Left lung (tissue), 10 donors: Measurements from ENCODE around the gene WWOX. TPM values are rescaled to one million over a fixed set of nuclear protein-coding genes. Genes with fewer than 3 reads are reported as not detected.

Experiments used
- ATAC-seq: fragments of 200-7000 bp; cut with Tn5 transposase; one replicate; pipeline ENCODE4 v1.9.1; 2020; ENCODE audit warnings: moderate library complexity
- DNase-seq, 4 donors: peaks; one replicate each; pipeline ENCODE4 v3.0.0-alpha.2; 2013 to 2020
- H3K27ac ChIP-seq, 2 donors: fragments of 200-600 bp; sonication (generic) in 1 of 2; one replicate each; pipeline versions ENCODE4 v1.5.0 to v1.8.0; 2020 to 2021
- H3K27me3 ChIP-seq, 2 donors: fragments of 200-600 bp; sonication (generic) in 1 of 2; one replicate each; pipeline versions ENCODE4 v1.5.0 to v1.8.0; 2020 to 2021
- H3K36me3 ChIP-seq, 2 donors: fragments of 200-600 bp; sonication (generic) in 1 of 2; one replicate each; pipeline versions ENCODE4 v1.5.0 to v1.8.0; 2020 to 2021
- H3K4me1 ChIP-seq, 2 donors: fragments of 200-600 bp; one replicate each; pipeline ENCODE4 v1.8.0; 2021
- H3K4me3 ChIP-seq, 2 donors: fragments of 200-600 bp; sonication (generic) in 1 of 2; one replicate each; pipeline versions ENCODE4 v1.5.0 to v1.8.0; 2020 to 2021; ENCODE audit warnings: mild to moderate bottlenecking in 1 of 2
- H3K9me3 ChIP-seq, 2 donors: fragments of 200-600 bp; sonication (generic) in 1 of 2; one replicate each; pipeline versions ENCODE4 v1.5.0 to v1.8.0; 2020 to 2021
- intact Hi-C, 2 donors: fragments of 100-400 bp; cut with DNase I; formaldehyde crosslinking; loops; one replicate each; pipeline versions ENCODE4 v1.11.2 to v1.14.2; 2022
- polyA plus RNA-seq, 6 donors: library from polyadenylated mRNA; unstranded; fragments of 120-200 nt; gene quantifications; one replicate each; pipeline ENCODE4 v1.2.1, GENCODE V29; 2013; ENCODE audit not compliant: insufficient read length in 6 of 6
- total RNA-seq, 2 donors: library from RNA; stranded (reverse); fragmentation: NEBNext Ultra II Directional; extraction: Animal tissue kit (Norgen Biotek cat#: 25700); gene quantifications; one replicate each; pipeline ENCODE4 v1.2.1, GENCODE V29; 2021
- TF ChIP-seq, protein P1 (sequence below), 2 donors: fragments of 200-600 bp; sonication (generic) in 1 of 2; IDR thresholded peaks; one replicate each; pipeline versions ENCODE4 v1.5.0 to v1.8.0; 2021; ENCODE audit warnings: antibody characterized with exemption in 2 of 2
- donor health status: DM: no; HTN: yes; CAD: no.
- donor health status: DM: no; HTN: no; CAD: no.

The WWOX gene
- total and polyA plus RNA-seq, 8 donors: 17.2 to 40.3 (median 30.8) TPM

DNA sequence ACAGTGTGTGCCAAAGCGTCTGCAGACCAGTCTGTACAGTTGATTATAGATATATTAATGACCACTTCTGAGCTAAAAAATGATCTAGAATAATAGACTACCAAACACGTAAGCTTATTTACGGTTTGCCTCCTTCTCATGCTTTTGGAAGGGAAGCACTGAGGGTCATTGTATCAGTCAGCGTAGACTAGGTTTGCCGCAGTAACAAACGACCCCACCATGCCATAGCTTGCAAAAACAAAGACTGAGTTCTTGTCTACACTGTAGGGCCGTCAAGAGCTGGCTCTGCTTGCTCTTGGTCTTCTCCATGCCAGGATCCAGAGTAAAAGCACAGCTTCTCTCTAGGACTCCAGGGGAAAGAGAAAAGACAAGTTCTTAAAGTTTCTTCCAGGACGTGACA lies 820.4 kb downstream of the WWOX start:
- intact Hi-C loops: no loop called here
- no peak for ATAC-seq
- H3K4me1 ChIP-seq: no peaks in the 10 kb centered on the region
- no peaks in the 10 kb centered on the region for H3K36me3 ChIP-seq
- H3K9me3 ChIP-seq: peaks cover 0 to 27% of the 10 kb centered on the region in 2 donors
- no peak overlapping the region for H3K27ac ChIP-seq
- H3K27me3 ChIP-seq: no peaks in the 10 kb centered on the region
- TF ChIP-seq, protein P1, sequence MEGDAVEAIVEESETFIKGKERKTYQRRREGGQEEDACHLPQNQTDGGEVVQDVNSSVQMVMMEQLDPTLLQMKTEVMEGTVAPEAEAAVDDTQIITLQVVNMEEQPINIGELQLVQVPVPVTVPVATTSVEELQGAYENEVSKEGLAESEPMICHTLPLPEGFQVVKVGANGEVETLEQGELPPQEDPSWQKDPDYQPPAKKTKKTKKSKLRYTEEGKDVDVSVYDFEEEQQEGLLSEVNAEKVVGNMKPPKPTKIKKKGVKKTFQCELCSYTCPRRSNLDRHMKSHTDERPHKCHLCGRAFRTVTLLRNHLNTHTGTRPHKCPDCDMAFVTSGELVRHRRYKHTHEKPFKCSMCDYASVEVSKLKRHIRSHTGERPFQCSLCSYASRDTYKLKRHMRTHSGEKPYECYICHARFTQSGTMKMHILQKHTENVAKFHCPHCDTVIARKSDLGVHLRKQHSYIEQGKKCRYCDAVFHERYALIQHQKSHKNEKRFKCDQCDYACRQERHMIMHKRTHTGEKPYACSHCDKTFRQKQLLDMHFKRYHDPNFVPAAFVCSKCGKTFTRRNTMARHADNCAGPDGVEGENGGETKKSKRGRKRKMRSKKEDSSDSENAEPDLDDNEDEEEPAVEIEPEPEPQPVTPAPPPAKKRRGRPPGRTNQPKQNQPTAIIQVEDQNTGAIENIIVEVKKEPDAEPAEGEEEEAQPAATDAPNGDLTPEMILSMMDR (IDR thresholded peaks at IDR 0.05): no peak
- no peak overlapping the region for H3K4me3 ChIP-seq
- DNase-seq: no peak

DNA sequence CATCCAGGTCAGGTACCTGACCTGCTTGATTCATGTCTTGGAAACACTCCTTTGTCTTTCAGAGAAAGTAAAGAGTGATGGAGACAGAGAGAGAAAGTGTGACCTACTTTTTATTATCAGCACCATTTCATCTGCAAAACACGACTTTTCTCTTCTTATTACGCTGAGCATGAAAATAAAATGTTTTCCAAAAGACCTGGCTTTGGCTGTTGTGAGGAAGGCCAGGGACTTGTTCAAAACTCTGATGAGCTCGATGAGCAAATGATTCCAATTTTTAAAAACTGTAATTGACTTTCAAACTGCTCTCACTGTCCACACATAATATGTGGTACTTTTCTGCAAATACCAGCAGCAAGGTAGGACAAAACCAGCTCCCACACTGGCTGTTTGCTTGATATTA lies 821.2 kb downstream of the WWOX start:
- ATAC-seq: no peak
- TF ChIP-seq, protein P1 (IDR thresholded peaks at IDR 0.05): no peak

DNA sequence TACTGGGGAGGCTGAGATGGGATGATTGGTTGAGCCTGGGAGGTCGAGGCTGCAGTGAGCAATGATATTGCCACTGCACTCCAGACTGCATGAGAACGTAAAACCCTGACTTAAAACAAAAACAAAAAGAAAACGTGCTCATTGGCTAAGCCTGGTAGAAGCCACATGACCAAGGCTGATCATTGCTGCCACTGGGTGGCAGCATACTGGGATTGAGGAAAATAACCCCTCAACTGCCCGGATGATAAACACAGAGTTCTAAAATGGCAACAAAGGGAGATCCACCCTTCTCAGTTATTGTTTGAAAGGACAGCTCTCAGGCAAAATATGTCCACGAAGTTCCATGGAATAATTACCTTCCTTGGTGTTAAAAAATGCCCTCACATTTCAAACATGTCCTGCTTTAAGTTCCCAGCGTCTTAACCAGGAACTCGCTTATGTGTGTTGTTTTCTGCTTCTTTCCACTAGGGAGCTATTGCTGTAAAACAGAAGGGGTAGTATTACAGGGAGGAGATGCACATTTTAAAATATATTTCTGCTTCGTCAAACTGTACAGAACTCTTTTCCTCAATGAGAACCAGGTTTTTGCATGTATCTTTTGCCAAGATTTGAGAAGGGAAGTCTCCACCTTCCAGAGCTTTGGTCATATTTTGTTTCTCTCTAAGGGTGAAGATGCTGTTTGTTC lies 825.8 kb downstream of the WWOX start:
- ATAC-seq: peak; percentile 74
- H3K36me3 ChIP-seq: no peaks in the 10 kb centered on the region
- H3K4me1 ChIP-seq: no peaks in the 10 kb centered on the region
- TF ChIP-seq, protein P1 (IDR thresholded peaks at IDR 0.05): peak; percentile 37 to 51
- no peak for DNase-seq
- intact Hi-C loops: no loop called here
- peaks cover 0 to 27% of the 10 kb centered on the region in 2 donors for H3K9me3 ChIP-seq
- H3K27me3 ChIP-seq: no peaks in the 10 kb centered on the region
- no peak overlapping the region for H3K27ac ChIP-seq
- H3K4me3 ChIP-seq: no peak overlapping the region

More for the DNA sequence above, 821.2 kb downstream of the WWOX start:
- Histone ChIP-seq H3K27ac (no peak overlapping the region), H3K36me3 (no peaks in the 10 kb centered on the region), H3K4me3 (no peak overlapping the region), H3K4me1 (no peaks in the 10 kb centered on the region), H3K27me3 (no peaks in the 10 kb centered on the region), H3K9me3 (peaks cover 0 to 27% of the 10 kb centered on the region in 2 donors)
- intact Hi-C loops: no loop called here
- no peak for DNase-seq

DNA sequence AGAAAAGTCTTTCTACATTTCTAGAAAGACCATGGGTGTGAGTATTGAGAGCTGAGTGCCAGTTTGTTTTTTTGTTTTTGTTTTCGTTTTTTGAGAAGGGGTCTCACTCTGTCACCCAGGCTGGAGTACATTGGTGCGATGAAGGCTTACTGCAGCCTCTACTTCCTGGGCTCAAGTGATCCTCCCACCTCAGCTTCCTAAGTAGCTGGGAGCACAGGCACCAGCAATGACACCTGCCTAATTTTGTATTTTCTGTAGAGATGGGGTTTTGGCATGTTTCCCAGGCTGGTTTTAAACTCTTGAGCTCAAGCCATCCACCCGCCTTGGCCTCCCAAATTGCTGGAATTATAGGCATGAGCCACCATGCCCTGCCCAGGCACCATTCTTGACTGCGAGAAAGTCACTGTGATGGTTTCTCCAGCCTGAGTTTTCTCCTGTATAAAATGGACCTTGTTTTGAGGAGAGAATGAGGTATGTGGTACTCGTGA lies 827.3 kb downstream of the WWOX start:
- Histone ChIP-seq H3K9me3 (peaks cover 0 to 17% of the 10 kb centered on the region in 2 donors), H3K4me1 (no peaks in the 10 kb centered on the region), H3K27me3 (no peaks in the 10 kb centered on the region), H3K36me3 (no peaks in the 10 kb centered on the region), H3K4me3 (no peak overlapping the region), H3K27ac (no peak overlapping the region)
- ATAC-seq (no peak), DNase-seq (no peak)
- intact Hi-C loops: no loop called here
- TF ChIP-seq, protein P1 (IDR thresholded peaks at IDR 0.05): no peak

DNA sequence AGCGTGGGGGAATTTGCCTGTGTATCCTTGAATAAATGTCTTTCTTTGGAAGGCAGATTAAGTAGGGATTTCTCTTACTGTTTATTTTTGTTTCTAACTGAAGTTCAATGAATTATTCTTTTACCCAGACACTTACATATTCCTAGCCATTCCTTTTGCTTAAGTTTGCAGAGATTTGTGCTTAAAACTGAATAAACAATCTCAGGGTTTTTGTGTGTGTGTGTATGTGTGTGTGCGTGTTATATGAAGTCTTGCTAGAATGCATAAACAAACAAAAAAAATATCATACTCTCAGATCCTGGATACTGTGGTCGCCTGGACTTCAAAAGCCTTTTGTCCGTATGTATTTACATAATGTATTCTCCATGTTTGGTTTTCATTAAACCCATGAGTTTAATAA lies 828.3 kb downstream of the WWOX start:
- no peak for ATAC-seq

More for the DNA sequence above, 828.3 kb downstream of the WWOX start:
- intact Hi-C loops: no loop called here
- no peaks in the 10 kb centered on the region for H3K27me3 ChIP-seq
- TF ChIP-seq, protein P1 (IDR thresholded peaks at IDR 0.05): no peak
- H3K36me3 ChIP-seq: no peaks in the 10 kb centered on the region
- no peaks in the 10 kb centered on the region for H3K4me1 ChIP-seq
- peak overlapping the region in 1 of 2 donors; percentile 6 for H3K4me3 ChIP-seq
- no peak overlapping the region for H3K27ac ChIP-seq
- peaks cover 0 to 7% of the 10 kb centered on the region in 2 donors for H3K9me3 ChIP-seq
- peak in 2 of 4 donors; percentile 44 to 51 for DNase-seq
